SJCRH30 (cell line): ENCODE measurements around the gene FARS2. TPM values are rescaled to one million over a fixed set of nuclear protein-coding genes. Genes with fewer than 3 reads are reported as not detected.
"Not testable (repeated sequence)": the region's sequence is repeated elsewhere in the genome, so short reads cannot be mapped to it uniquely, and the experiment has no call there.

Source experiments
- DNase-seq, 2 experiments: peaks; one replicate each; pipeline ENCODE4 v3.0.0-alpha.2; 2015 to 2020
- H3K27ac ChIP-seq: fragments of 250-450 bp; sonication (Bioruptor Pico); 2 replicates; pipeline ENCODE4 v1.5.1; 2020; ENCODE audit warnings: mild to moderate bottlenecking, moderate library complexity
- H3K27me3 ChIP-seq: fragments of 250-450 bp; sonication (Bioruptor Pico); 2 replicates; pipeline ENCODE4 v1.5.1; 2020; ENCODE audit warnings: mild to moderate bottlenecking, moderate library complexity
- H3K36me3 ChIP-seq: fragments of 250-450 bp; sonication (Bioruptor Pico); 2 replicates; pipeline ENCODE4 v1.5.1; 2020; ENCODE audit warnings: mild to moderate bottlenecking, moderate library complexity
- H3K4me1 ChIP-seq: fragments of 250-450 bp; sonication (Bioruptor Pico); 2 replicates; pipeline ENCODE4 v1.5.1; 2020; ENCODE audit warnings: mild to moderate bottlenecking, moderate library complexity
- H3K4me3 ChIP-seq: fragments of 250-450 bp; sonication (Bioruptor Pico); 2 replicates; pipeline ENCODE4 v1.5.1; 2020; ENCODE audit warnings: mild to moderate bottlenecking, moderate library complexity
- H3K9me3 ChIP-seq: fragments of 250-450 bp; sonication (Bioruptor Pico); replicated peaks from 2 replicates; pipeline ENCODE4 v1.5.1; 2020; ENCODE audit warnings: mild to moderate bottlenecking, moderate library complexity
- total RNA-seq: library from RNA; depleted of rRNA; stranded (reverse); fragments of >200 nt; shearing (Covaris generic); gene quantifications from 2 replicates; pipeline ENCODE4 v1.2.3, GENCODE V29; 2014; rRNA removed

FARS2 gene
- total RNA-seq, 1 experiment from 2014 or later, result 10.5 TPM

- H3K27ac ChIP-seq, result no peak overlapping the region
- H3K4me1 ChIP-seq, result peaks cover 3% of the 10 kb centered on the region
- H3K9me3 ChIP-seq, result no peaks in the 10 kb centered on the region
- H3K4me3 ChIP-seq, result no peak overlapping the region
- no peaks in the 10 kb centered on the region for H3K36me3 ChIP-seq
- no peaks in the 10 kb centered on the region for H3K27me3 ChIP-seq
- DNase-seq, result peak; percentile 36 to 56
Measured at GRCh38 chr6:5786321-5786968, 525.1 kb downstream of the FARS2 start.

- H3K27ac ChIP-seq, result no peak overlapping the region
- H3K9me3 ChIP-seq, result no peaks in the 10 kb centered on the region
- no peaks in the 10 kb centered on the region for H3K36me3 ChIP-seq
- H3K4me1 ChIP-seq, result peaks cover 3% of the 10 kb centered on the region
- peak; percentile 36 to 53 for DNase-seq
- no peaks in the 10 kb centered on the region for H3K27me3 ChIP-seq
- H3K4me3 ChIP-seq, result no peak overlapping the region
Measured at GRCh38 chr6:5786969-5787720, 525.8 kb downstream of the FARS2 start.

- not testable (repeated sequence) for H3K4me1 ChIP-seq, H3K9me3 ChIP-seq, H3K4me3 ChIP-seq, H3K27ac ChIP-seq, H3K36me3 ChIP-seq, DNase-seq, H3K27me3 ChIP-seq
Measured at GRCh38 chr6:5789426-5789825, 528.1 kb downstream of the FARS2 start.

GRCh38 chr6:5796555-5796954 is 535.2 kb downstream of the FARS2 start:
- not testable (repeated sequence) for H3K9me3 ChIP-seq, H3K4me3 ChIP-seq, H3K4me1 ChIP-seq, DNase-seq, H3K27me3 ChIP-seq, H3K27ac ChIP-seq, H3K36me3 ChIP-seq

GRCh38 chr6:5806406-5806805 is 545.1 kb downstream of the FARS2 start:
- not testable (repeated sequence) for H3K9me3 ChIP-seq, H3K36me3 ChIP-seq, H3K27me3 ChIP-seq, H3K4me3 ChIP-seq, H3K27ac ChIP-seq, DNase-seq, H3K4me1 ChIP-seq

GRCh38 chr6:5809450-5809849 is 548.1 kb downstream of the FARS2 start:
- Histone ChIP-seq H3K27me3 (no peaks in the 10 kb centered on the region), H3K9me3 (no peaks in the 10 kb centered on the region), H3K36me3 (no peaks in the 10 kb centered on the region), H3K4me1 (no peaks in the 10 kb centered on the region), H3K4me3 (no peak overlapping the region), H3K27ac (no peak overlapping the region)
- DNase-seq, result no peak

- Histone ChIP-seq H3K27ac (no peak overlapping the region), H3K27me3 (no peaks in the 10 kb centered on the region)
- DNase-seq, result no peak
Measured at GRCh38 chr6:5811997-5812396, 550.7 kb downstream of the FARS2 start.

GRCh38 chr6:5813625-5814027 is 552.3 kb downstream of the FARS2 start:
- Histone ChIP-seq H3K9me3 (no peaks in the 10 kb centered on the region), H3K36me3 (no peaks in the 10 kb centered on the region), H3K4me1 (no peaks in the 10 kb centered on the region), H3K4me3 (no peak overlapping the region), H3K27ac (no peak overlapping the region), H3K27me3 (no peaks in the 10 kb centered on the region)
- no peak for DNase-seq

More at GRCh38 chr6:5811997-5812396, 550.7 kb downstream of the FARS2 start:
- H3K4me3 ChIP-seq, result no peak overlapping the region
- no peaks in the 10 kb centered on the region for H3K9me3 ChIP-seq
- no peaks in the 10 kb centered on the region for H3K36me3 ChIP-seq
- no peaks in the 10 kb centered on the region for H3K4me1 ChIP-seq

- no peaks in the 10 kb centered on the region for H3K9me3 ChIP-seq
- H3K4me1 ChIP-seq, result no peaks in the 10 kb centered on the region
- no peaks in the 10 kb centered on the region for H3K36me3 ChIP-seq
- no peaks in the 10 kb centered on the region for H3K27me3 ChIP-seq
- H3K27ac ChIP-seq, result no peak overlapping the region
- DNase-seq, result no peak
- no peak overlapping the region for H3K4me3 ChIP-seq
Measured at GRCh38 chr6:5814116-5814515, 552.8 kb downstream of the FARS2 start.

GRCh38 chr6:5814901-5815300 is 553.6 kb downstream of the FARS2 start:
- Histone ChIP-seq H3K4me1 (no peaks in the 10 kb centered on the region), H3K4me3 (no peak overlapping the region), H3K9me3 (no peaks in the 10 kb centered on the region), H3K36me3 (no peaks in the 10 kb centered on the region), H3K27me3 (no peaks in the 10 kb centered on the region), H3K27ac (no peak overlapping the region)
- DNase-seq, result no peak

- no peaks in the 10 kb centered on the region for H3K36me3 ChIP-seq
- no peaks in the 10 kb centered on the region for H3K9me3 ChIP-seq
- DNase-seq, result no peak
- no peak overlapping the region for H3K4me3 ChIP-seq
- H3K4me1 ChIP-seq, result no peaks in the 10 kb centered on the region
- no peaks in the 10 kb centered on the region for H3K27me3 ChIP-seq
- H3K27ac ChIP-seq, result no peak overlapping the region
Measured at GRCh38 chr6:5817869-5818268, 556.6 kb downstream of the FARS2 start.

GRCh38 chr6:5818959-5819358 is 557.6 kb downstream of the FARS2 start:
- Histone ChIP-seq H3K27me3 (no peaks in the 10 kb centered on the region), H3K9me3 (no peaks in the 10 kb centered on the region), H3K4me3 (no peak overlapping the region), H3K4me1 (no peaks in the 10 kb centered on the region), H3K27ac (no peak overlapping the region), H3K36me3 (no peaks in the 10 kb centered on the region)
- DNase-seq, result no peak

Other genes starting within 250 kb of the FARS2 start
- 0.71 and 1.0 TPM in 2 replicates for gene PPP1R3G, start 176.2 kb upstream of the FARS2 start, total RNA-seq
- gene LYRM4, start 563 bp upstream of the FARS2 start, total RNA-seq, result 36.5 and 37.3 TPM in 2 replicates